OCI-LY7 (cell line): ENCODE results near the gene C16orf46.

Experiments
- CTCF ChIP-seq: fragments of 200-600 bp; sonication (generic); conservative IDR thresholded peaks from 2 replicates; pipeline ENCODE4 v1.5.1; 2014; ENCODE audit warnings: mild to moderate bottlenecking, antibody characterized with exemption, low read length, moderate library complexity, mixed read lengths
- EZH2phosphoT487 ChIP-seq: fragments of 200-600 bp; sonication (generic); IDR thresholded peaks from 2 replicates; pipeline ENCODE4 v1.6.1; 2018; ENCODE audit warnings: low read depth, borderline replicate concordance, mild to moderate bottlenecking, mixed run types, antibody characterized with exemption, low read length, moderate library complexity, mixed read lengths

- TF ChIP-seq CTCF = no peak
- TF ChIP-seq EZH2phosphoT487 = no peak
These were observed 3.2 kb upstream of the C16orf46 start for GRCh38 chr16:81080233-81080632.
